Left lung (tissue), 10 donors: ENCODE data around the gene TNFAIP3. TPM values are rescaled to one million over a fixed set of nuclear protein-coding genes. Genes with fewer than 3 reads are reported as not detected.

Experiments used
- ATAC-seq: fragments of 200-7000 bp; cut with Tn5 transposase; one replicate; pipeline ENCODE4 v1.9.1; 2020; ENCODE audit warnings: moderate library complexity
- DNase-seq, 4 donors: peaks; one replicate each; pipeline ENCODE4 v3.0.0-alpha.2; 2013 to 2020
- H3K27ac ChIP-seq, 2 donors: fragments of 200-600 bp; sonication (generic) in 1 of 2; one replicate each; pipeline versions ENCODE4 v1.5.0 to v1.8.0; 2020 to 2021
- H3K27me3 ChIP-seq, 2 donors: fragments of 200-600 bp; sonication (generic) in 1 of 2; one replicate each; pipeline versions ENCODE4 v1.5.0 to v1.8.0; 2020 to 2021
- H3K36me3 ChIP-seq, 2 donors: fragments of 200-600 bp; sonication (generic) in 1 of 2; one replicate each; pipeline versions ENCODE4 v1.5.0 to v1.8.0; 2020 to 2021
- H3K4me1 ChIP-seq, 2 donors: fragments of 200-600 bp; one replicate each; pipeline ENCODE4 v1.8.0; 2021
- H3K4me3 ChIP-seq, 2 donors: fragments of 200-600 bp; sonication (generic) in 1 of 2; one replicate each; pipeline versions ENCODE4 v1.5.0 to v1.8.0; 2020 to 2021; ENCODE audit warnings: mild to moderate bottlenecking in 1 of 2
- H3K9me3 ChIP-seq, 2 donors: fragments of 200-600 bp; sonication (generic) in 1 of 2; one replicate each; pipeline versions ENCODE4 v1.5.0 to v1.8.0; 2020 to 2021
- intact Hi-C, 2 donors: fragments of 100-400 bp; cut with DNase I; formaldehyde crosslinking; loops; one replicate each; pipeline versions ENCODE4 v1.11.2 to v1.14.2; 2022
- polyA plus RNA-seq, 6 donors: library from polyadenylated mRNA; unstranded; fragments of 120-200 nt; gene quantifications; one replicate each; pipeline ENCODE4 v1.2.1, GENCODE V29; 2013; ENCODE audit not compliant: insufficient read length in 6 of 6
- total RNA-seq, 2 donors: library from RNA; stranded (reverse); fragmentation: NEBNext Ultra II Directional; extraction: Animal tissue kit (Norgen Biotek cat#: 25700); gene quantifications; one replicate each; pipeline ENCODE4 v1.2.1, GENCODE V29; 2021
- TF ChIP-seq, protein P1 (sequence below), 2 donors: fragments of 200-600 bp; sonication (generic) in 1 of 2; IDR thresholded peaks; one replicate each; pipeline versions ENCODE4 v1.5.0 to v1.8.0; 2021; ENCODE audit warnings: antibody characterized with exemption in 2 of 2
- donor health status: DM: no; HTN: yes; CAD: no.
- donor health status: DM: no; HTN: no; CAD: no.

Gene TNFAIP3
- total and polyA plus RNA-seq, 8 donors: 14.6 to 102 (median 17.2) TPM

DNA sequence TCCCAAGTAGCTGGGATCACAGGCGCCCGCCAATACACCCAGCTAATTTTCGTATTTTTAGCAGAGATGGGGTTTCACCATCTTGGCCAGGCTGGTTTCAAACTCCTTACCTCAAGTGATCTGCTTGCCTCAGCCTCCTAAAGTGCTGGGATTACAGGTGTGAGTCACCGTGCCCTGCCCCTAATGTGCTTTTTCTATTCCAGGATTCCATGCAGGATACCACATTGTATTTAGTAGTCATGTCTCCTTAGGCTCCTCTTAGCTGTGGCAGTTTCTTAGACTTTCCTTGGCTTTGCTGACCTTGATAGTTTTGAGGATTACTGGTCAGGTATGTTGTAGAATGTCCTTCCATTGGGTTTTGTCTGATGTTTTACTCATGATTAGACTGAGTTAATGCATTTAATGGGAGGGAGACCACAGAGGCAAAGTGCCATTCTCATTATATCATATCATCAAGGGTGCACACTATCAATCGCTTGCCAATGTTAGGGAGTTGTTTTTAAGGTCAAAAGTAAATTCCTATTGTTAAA is 39.6 kb upstream of the TNFAIP3 start:
- H3K27ac ChIP-seq: no peak overlapping the region
- TF ChIP-seq, protein P1, sequence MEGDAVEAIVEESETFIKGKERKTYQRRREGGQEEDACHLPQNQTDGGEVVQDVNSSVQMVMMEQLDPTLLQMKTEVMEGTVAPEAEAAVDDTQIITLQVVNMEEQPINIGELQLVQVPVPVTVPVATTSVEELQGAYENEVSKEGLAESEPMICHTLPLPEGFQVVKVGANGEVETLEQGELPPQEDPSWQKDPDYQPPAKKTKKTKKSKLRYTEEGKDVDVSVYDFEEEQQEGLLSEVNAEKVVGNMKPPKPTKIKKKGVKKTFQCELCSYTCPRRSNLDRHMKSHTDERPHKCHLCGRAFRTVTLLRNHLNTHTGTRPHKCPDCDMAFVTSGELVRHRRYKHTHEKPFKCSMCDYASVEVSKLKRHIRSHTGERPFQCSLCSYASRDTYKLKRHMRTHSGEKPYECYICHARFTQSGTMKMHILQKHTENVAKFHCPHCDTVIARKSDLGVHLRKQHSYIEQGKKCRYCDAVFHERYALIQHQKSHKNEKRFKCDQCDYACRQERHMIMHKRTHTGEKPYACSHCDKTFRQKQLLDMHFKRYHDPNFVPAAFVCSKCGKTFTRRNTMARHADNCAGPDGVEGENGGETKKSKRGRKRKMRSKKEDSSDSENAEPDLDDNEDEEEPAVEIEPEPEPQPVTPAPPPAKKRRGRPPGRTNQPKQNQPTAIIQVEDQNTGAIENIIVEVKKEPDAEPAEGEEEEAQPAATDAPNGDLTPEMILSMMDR (IDR thresholded peaks at IDR 0.05): no peak
- DNase-seq (no peak), ATAC-seq (no peak)
- intact Hi-C loops: no loop called here
- H3K36me3 ChIP-seq: no peaks in the 10 kb centered on the region
- H3K4me3 ChIP-seq: no peak overlapping the region
- peaks cover 3 to 30% of the 10 kb centered on the region in 2 donors for H3K4me1 ChIP-seq
- H3K27me3 ChIP-seq: no peaks in the 10 kb centered on the region
- no peaks in the 10 kb centered on the region for H3K9me3 ChIP-seq

DNA sequence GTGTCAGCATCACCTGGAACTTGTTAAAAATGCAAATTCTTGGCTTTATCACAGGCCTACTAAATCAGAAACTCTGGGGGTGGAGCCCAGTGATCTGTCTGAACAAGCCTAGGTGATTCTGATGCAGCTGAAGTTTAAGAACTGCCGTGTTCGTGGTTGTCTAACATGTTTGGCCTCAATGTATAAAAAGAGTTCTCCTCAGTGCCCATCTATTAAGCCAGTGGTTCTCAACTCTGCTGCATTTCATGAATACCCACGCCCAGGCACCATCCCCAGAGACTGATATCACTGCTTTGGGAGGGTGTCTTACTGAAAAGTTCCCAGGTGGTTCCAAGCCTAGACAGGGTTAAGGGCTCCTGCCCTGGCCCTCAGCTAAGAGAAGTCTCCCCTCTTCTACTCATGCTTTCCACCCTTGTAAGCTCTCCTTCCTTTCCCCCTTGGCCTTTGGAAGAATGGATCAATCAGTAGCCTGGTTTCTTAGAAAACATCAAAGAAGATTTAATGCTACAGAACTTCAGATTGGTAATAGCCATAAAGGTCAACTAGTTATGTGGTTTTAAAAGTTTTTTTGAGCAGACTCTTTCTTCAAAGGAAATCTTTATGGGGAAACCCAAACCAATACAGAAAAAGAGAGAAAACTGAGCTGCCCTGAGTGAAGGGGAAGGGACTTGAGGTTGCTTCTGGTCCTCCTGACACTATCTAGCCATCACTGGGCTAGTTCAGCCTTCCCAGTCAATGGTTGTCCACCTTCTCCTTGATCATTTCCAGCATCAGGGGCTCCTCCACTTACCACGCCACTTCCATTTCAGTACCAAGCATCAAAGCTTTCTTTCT is 38.9 kb upstream of the TNFAIP3 start:
- no peak for DNase-seq
- intact Hi-C loops: no loop called here
- H3K4me3 ChIP-seq: no peak overlapping the region
- no peak overlapping the region for H3K27ac ChIP-seq
- H3K4me1 ChIP-seq: peaks cover 3 to 26% of the 10 kb centered on the region in 2 donors
- H3K36me3 ChIP-seq: no peaks in the 10 kb centered on the region
- H3K27me3 ChIP-seq: no peaks in the 10 kb centered on the region
- no peaks in the 10 kb centered on the region for H3K9me3 ChIP-seq
- no peak for ATAC-seq
- TF ChIP-seq, protein P1 (IDR thresholded peaks at IDR 0.05): no peak

DNA sequence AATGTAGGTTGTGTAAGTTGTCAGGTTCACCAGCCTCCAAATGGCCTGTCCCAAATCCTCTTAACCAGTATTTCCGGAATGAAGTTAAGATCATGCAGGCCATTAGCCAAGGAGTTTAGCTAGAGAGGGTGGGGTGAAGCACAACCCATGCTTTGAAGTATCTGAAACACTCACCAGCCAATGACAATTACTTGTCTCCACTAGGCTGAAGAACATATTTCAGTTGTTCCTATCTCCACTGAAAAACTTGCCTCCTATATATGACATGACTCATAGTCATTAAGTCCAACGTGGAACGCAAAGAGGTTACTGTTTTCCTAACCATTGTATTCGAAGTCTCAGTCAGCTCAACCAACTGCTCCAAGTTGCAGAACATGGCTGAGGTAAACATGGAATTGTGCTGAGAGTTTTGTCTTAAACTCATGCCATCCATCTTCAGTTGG is 37.4 kb upstream of the TNFAIP3 start:
- no peaks in the 10 kb centered on the region for H3K36me3 ChIP-seq
- peaks cover 0 to 13% of the 10 kb centered on the region in 2 donors for H3K4me1 ChIP-seq
- H3K27ac ChIP-seq: no peak overlapping the region
- H3K4me3 ChIP-seq: no peak overlapping the region
- TF ChIP-seq, protein P1 (IDR thresholded peaks at IDR 0.05): no peak
- H3K27me3 ChIP-seq: no peaks in the 10 kb centered on the region
- DNase-seq (no peak), ATAC-seq (no peak)
- H3K9me3 ChIP-seq: peaks cover 0 to 4% of the 10 kb centered on the region in 2 donors
- intact Hi-C loops: no loop called here

DNA sequence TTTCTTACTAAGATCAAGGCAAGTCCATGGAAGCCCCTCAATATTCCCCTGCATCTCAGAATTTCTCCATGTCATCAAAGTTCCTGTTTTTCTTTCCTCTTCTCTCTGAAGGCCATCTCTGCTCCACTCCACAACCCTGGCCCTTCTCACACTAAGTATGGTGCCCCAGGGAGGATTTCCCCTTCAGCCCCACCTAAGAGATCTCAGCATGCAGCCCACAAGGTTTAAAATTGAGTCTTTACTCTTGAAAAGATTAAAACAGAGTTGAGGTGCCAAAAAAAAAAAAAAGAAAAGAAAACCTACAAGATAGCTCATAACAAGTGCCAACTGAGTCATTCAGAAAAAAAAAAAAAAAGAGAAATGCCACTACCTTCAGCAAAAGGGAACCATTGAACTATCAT is 36.5 kb upstream of the TNFAIP3 start:
- Histone ChIP-seq H3K4me1 (peaks cover 0 to 13% of the 10 kb centered on the region in 2 donors), H3K9me3 (peaks cover 0 to 4% of the 10 kb centered on the region in 2 donors), H3K27ac (peak overlapping the region in 1 of 2 donors; percentile 46), H3K4me3 (no peak overlapping the region), H3K27me3 (no peaks in the 10 kb centered on the region), H3K36me3 (no peaks in the 10 kb centered on the region)
- intact Hi-C loops: no loop called here
- DNase-seq (no peak), ATAC-seq (no peak)
- TF ChIP-seq, protein P1 (IDR thresholded peaks at IDR 0.05): no peak

DNA sequence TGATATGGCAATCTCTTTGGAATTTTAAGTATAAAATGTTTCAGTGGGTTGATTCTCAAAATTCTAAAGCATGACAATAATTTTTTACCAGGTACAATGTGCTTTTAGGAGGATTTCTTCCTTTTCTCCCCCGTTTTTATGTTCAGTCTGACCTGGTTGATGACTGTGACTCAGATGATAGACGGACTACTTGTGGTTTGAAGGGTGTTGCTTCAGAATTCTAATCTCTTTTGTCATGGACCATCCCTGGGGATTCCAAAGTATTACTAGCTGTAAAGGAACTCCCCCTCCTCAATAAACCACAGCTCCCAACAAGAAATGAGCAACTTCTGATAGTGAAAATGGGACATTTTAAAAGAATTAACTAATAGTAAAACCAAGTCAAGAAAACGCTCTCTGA is 34.9 kb upstream of the TNFAIP3 start:
- Histone ChIP-seq H3K4me1 (peaks cover 0 to 13% of the 10 kb centered on the region in 2 donors), H3K27me3 (no peaks in the 10 kb centered on the region), H3K27ac (no peak overlapping the region), H3K36me3 (no peaks in the 10 kb centered on the region), H3K4me3 (no peak overlapping the region), H3K9me3 (peaks cover 0 to 4% of the 10 kb centered on the region in 2 donors)
- intact Hi-C loops: no loop called here
- TF ChIP-seq, protein P1 (IDR thresholded peaks at IDR 0.05): no peak
- no peak for DNase-seq
- no peak for ATAC-seq
